SK-MEL-5 (cell line): Measurements from ENCODE around the gene CARD10. TPM values are rescaled to one million over a fixed set of nuclear protein-coding genes. Genes with fewer than 3 reads are reported as not detected.

Experiments used
- total RNA-seq: library from RNA; depleted of rRNA; stranded (reverse); fragments of >200 nt; shearing (Covaris generic); gene quantifications from 2 replicates; pipeline ENCODE4 v1.2.3, GENCODE V29; 2014; rRNA removed

CARD10 gene
- total RNA-seq, 1 experiment from 2014 or later: 2.0 TPM

Other genes with a start within 250 kb of the CARD10 start
- 0.08 and 0.11 TPM in 2 replicates for gene CYTH4, start 236.9 kb downstream of the CARD10 start, total RNA-seq
- 0.34 and 0.40 TPM in 2 replicates for gene ELFN2, start 91.9 kb downstream of the CARD10 start, total RNA-seq
- 0.37 TPM in 1 of 2 replicates, not detected in the other for gene MFNG, start 33.0 kb downstream of the CARD10 start, total RNA-seq
- 25.4 and 30.7 TPM in 2 replicates for gene CDC42EP1, start 41.1 kb upstream of the CARD10 start, total RNA-seq
- gene LGALS2, start 60.7 kb upstream of the CARD10 start, total RNA-seq: not detected in 2 replicates
- gene GGA1, start 89.4 kb upstream of the CARD10 start, total RNA-seq: 62.0 and 70.3 TPM in 2 replicates
- gene SH3BP1, start 120.3 kb upstream of the CARD10 start, total RNA-seq: 3.9 and 5.5 TPM in 2 replicates
- gene PDXP, start 139.3 kb upstream of the CARD10 start, total RNA-seq: 61.7 and 64.4 TPM in 2 replicates
- 978 and 1,315 TPM in 2 replicates for gene LGALS1, start 156.2 kb upstream of the CARD10 start, total RNA-seq
- gene NOL12, start 166.9 kb upstream of the CARD10 start, total RNA-seq: 50.7 and 57.9 TPM in 2 replicates
- gene TRIOBP, start 177.6 kb upstream of the CARD10 start, total RNA-seq: 22.4 and 25.6 TPM in 2 replicates